GM12872 (cell line): ENCODE results near the gene SLFN14.

Source experiments
- TF ChIP-seq, protein P1 (sequence below): IDR thresholded peaks from 3 replicates; pipeline ENCODE4 v1.5.1; 2011; ENCODE audit warnings: low read depth, mild to moderate bottlenecking, low read length, moderate library complexity; ENCODE audit not compliant: insufficient read depth

Gene SLFN14

DNA sequence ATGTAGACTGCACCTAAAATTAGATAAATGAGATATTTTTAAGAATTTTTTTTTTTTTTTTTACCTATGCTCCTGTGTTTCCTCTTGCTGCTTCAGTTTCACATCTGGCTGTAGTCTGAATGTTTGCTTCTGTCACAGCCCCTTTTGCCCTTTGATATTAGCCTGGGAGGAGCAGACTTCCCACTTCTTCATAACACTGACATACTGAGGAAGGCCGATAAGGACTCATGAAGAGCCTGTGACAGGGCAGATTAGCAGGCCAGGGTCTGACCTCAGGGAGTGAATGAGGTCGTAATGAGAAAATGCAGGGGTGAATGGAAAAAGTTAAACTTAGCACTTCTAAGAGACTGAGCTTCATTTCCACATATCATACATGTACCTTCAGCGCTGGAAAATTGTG lies at the start of gene SLFN14:
SLFN14 (minus strand) TSS at position 117 of the 400 bp plus-strand sequence. CDS start 2,757 bp downstream, outside the sequence.
- TF ChIP-seq, protein P1, sequence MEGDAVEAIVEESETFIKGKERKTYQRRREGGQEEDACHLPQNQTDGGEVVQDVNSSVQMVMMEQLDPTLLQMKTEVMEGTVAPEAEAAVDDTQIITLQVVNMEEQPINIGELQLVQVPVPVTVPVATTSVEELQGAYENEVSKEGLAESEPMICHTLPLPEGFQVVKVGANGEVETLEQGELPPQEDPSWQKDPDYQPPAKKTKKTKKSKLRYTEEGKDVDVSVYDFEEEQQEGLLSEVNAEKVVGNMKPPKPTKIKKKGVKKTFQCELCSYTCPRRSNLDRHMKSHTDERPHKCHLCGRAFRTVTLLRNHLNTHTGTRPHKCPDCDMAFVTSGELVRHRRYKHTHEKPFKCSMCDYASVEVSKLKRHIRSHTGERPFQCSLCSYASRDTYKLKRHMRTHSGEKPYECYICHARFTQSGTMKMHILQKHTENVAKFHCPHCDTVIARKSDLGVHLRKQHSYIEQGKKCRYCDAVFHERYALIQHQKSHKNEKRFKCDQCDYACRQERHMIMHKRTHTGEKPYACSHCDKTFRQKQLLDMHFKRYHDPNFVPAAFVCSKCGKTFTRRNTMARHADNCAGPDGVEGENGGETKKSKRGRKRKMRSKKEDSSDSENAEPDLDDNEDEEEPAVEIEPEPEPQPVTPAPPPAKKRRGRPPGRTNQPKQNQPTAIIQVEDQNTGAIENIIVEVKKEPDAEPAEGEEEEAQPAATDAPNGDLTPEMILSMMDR = no peak

DNA sequence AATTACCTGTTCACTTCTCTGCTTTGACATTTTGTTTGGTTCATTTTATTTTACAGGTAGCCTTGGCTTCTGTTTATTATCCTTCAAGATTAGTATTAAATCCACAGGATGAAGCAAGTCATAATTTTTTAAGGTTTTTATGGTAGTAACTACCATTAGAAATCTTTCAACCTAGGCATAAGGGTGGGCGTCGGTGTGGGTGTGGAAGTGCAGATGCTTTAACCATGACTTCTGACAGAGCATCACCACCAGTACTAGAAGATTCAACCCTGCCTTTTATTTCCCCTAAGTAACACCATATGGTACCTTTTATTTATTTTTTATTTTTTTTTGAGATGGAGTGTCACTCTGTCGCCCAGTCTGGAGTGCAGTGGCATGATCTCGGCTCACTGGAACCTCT lies 49.2 kb upstream of the SLFN14 start:
- TF ChIP-seq, protein P1 = no peak

DNA sequence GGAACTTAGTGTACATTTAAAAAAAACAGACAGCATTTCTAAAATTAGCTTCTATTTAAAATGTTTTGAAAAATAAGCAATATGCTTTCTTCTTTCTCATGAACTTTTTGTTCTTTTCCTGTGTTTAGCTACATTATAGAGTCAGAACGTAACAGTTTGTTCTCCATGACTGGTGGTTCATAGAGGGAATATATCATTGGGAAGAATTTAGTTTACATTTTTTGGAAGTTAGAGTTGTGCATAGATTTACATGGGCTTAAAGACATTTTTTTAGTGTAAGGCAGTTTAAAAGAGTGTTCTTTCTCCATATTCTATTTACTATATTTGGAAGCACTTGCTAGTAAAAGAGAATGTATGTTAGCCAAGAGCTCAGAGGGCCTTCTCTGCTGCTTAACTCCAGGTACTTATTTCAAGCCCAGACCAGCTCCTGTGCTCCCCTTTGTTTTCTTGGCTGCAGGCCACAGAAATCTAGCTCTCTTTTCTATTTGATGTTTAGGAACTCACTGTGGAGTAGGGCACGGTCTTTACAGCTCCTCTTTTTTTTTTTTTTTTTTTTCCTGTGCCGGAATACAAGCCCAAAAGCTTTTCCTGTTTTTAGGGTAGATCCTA lies 46.7 kb upstream of the SLFN14 start:
- TF ChIP-seq, protein P1 = no peak

DNA sequence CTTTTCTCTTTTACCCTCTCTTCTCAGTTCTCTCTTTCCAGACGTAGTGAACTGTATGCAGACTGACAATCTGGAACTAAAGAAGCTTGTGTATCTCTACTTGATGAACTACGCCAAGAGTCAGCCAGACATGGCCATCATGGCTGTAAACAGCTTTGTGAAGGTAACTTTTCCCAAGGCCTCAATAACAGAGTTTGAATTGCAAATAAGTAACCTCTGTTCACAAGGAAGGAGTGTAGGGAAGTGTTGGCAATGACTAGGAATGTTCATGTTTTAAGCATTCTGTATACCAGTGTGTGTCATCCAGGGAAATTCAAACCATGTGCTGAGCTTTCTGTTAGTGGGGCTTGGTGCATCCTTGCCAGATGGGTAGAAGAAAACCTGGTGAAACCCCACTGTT lies 45.1 kb upstream of the SLFN14 start:
- TF ChIP-seq, protein P1 = no peak

DNA sequence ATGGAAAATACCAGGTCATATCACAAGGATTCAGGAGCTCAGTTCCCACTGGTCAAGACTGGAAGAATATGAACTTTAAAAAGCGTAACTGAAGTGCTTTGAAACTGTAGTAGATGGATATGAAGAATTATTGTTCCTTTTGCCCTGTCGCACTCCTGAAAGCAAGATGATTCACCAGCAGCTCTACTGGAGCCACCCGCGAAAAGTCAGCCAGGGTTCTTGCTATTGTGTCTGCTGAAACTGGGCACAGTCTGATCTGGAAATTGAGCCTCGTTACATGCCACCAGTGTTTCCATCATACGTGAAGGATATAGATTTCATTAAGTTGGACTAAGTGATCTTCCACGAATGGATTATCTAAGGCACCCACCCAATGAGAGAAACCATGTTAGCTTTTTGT lies 43.1 kb upstream of the SLFN14 start:
- TF ChIP-seq, protein P1 = no peak

DNA sequence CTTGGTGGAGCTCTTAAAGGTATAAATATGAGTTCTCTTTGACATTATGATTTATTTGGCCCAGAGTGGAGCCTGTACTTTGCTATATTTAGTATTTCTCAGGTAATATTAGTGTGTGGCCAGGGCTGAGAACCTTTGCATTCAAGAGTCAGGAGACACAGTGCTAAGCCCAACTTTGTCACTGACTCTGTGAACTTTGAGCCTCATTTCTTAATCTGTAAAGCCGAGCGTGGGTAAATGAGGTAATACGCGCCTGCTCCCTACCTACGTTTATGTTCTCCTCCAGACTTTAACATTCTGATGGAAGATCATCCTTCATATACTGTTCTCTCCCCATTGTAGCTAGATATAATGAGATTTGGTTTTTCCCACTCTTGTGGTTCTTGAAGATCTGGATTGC lies 37.0 kb upstream of the SLFN14 start:
- TF ChIP-seq, protein P1 = no peak

DNA sequence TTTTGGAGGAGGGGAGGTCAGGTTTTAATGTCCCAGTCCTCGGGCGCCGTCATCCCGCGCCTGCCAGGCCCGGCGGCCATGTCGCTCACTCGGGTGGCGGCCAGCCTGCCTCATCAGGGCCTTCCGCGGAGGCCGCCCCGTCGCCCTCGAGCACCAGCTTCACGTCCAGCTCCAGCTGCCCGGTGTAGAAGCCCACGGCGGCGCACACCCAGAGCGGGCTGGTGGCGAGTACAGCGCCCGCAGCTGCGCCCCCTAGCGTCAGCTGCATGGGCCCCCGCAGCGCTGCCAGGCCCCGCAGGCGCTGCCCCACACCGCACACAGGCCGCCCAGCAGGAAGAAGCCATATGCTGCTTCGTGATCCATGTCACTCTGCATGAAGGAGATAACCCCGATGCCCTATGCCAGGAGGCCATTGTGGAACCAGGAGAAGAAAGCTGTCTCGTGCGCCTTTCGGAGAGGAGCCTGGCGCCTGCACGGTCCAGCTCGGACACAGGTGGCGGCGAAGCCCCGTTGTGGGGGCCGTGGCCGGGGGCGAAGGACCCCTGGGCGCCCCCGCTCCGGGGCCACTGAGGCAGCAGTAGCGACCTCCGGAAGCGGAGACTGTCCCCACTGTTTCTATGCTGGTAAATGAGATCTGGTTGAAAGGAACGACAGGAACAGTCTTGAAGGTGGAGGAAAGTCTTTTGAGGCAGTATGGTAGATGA lies 36.1 kb upstream of the SLFN14 start:
- TF ChIP-seq, protein P1 = no peak
